GM18498 (cell line): ENCODE data around the gene LHPP.

Source experiments
- ATAC-seq: cut with Tn5 transposase; IDR thresholded peaks from one replicate; pipeline ENCODE4 v1.9.1; 2021; ENCODE audit warnings: mild to moderate bottlenecking, moderate library complexity; ENCODE audit not compliant: unreplicated experiment

Gene LHPP

DNA sequence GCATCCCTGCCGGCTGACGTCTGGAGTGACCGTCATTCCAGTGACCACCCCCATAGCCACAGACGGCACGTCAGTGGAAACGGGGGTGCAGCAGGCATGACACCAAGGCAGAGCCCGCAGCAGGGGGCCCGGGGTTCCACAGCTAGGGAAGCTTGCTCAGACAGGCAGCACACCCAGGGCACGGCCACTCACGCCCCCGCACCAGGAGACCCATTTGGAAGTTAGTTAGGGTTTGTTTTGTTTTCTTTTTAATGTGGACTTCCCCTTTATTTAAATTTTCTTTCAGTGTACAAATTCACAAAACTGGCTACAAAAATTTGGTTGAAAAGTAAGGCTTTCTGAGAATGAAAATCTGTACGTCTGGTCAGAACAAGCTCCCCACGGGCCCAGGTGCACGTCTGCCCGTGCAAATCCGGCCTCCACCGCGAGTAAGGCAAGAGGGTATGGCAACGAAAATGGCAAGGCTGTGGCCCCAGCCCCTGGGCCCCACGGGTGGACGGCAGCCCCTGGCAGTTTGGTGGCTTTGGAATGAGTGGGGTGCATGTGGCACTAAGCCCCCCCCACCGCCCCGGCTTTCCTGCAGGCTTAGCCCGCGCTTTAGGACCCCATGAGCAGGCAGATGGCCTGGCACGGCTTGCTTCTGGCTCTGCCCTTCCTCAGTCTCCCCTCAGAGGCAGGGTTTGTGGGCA, 158.3 kb downstream of the LHPP start:
- peak; percentile 55 for ATAC-seq

DNA sequence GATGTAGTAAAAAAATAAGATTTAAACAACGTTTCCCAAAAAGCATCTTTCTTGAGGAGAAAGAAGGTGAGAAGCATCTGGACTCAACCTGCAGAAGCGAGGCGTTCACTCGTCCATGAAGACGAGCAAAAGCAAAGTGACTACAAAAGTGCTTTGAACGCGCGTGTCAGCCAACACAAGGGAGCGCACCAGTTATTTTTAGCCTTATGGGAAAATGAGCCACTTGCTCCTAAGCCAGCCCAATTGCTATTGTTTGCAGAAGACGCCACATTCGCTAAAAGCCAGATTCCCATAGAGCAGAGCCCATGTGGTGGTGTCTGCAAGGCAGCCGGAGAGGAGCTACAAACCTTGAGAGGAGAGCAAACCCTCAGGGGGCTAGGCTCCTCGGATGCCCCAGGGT, 160.0 kb downstream of the LHPP start:
- ATAC-seq: no peak

DNA sequence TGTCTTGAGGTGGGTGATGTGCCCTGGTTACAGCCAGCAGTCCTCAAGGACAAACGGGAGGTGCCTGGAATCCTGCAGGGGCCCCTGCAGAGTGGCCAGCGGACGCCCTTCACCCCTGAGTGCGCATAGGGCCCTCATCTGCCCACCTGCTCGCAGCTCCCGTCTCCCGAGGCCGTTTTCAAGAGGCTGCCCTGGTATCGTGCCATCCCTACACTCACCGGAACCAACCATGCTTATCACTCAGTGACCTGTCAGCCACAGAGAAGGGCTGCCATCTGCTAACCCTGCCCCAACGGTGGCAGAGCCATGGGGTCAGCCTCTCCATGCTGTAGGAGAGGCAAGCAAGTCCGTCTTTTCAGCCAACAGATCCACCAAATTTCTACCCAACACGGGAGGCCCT, 160.5 kb downstream of the LHPP start:
- no peak for ATAC-seq

- no peak for ATAC-seq
These were observed 161.4 kb downstream of the LHPP start for GRCh38 chr10:124622866-124623536.

GRCh38 chr10:124624006-124624405, 162.4 kb downstream of the LHPP start:
- ATAC-seq: no peak

- no peak for ATAC-seq
These were observed 162.8 kb downstream of the LHPP start for GRCh38 chr10:124624466-124624865.

- ATAC-seq: no peak
These were observed 163.3 kb downstream of the LHPP start for GRCh38 chr10:124624895-124625294.

DNA sequence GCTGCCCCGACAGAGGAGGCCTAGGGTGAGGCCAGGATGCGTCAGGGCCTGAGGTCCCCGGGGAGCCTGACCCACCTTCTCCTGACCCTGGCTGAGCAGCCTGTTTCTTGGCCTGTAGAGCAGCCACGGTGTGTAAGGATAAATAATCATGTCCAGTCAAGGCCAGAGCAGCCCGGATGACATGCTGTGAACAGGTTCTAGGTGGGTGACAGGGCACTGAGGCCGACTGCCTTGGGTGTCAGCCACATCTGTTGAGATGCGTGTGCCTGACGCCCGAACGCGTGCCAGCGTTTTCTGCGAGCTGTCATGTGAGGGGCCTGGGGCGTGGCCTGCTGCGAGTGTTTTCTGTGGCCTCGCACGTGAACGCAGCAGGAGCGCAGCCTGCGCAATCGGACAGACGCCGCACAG, 164.2 kb downstream of the LHPP start:
- ATAC-seq: no peak

DNA sequence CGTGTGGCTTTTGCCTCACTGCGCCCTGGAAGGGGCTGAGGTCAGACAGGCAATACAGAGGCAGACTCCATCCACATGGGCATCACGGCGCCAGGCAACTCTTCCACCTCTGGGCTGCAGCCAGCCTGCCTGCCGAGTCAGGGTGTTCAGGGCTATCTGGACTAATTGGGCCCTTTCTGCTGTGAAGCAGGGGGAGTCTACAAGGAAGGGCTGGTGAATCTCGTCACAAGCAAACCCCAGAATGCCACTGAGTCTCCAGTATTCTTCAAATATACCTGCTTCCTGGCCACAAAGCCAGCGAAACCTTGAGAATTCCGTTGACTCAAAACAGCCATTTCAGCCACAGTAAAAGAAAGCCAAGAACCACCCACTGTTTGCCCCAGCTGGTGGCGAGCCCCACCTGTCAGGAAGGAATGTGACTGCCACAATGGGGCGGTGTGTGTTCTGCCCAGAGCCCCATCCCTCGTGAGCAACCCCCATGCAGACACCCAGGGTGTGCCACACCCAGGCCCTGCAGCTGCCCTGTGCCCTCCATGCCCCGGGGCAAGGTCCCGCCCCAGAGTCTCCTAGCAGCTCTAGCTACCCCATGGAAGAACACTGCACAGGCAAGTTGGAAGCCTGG, 165.2 kb downstream of the LHPP start:
- peak; percentile 80 for ATAC-seq

- no peak for ATAC-seq
These were observed 166.4 kb downstream of the LHPP start for GRCh38 chr10:124627866-124628675.

DNA sequence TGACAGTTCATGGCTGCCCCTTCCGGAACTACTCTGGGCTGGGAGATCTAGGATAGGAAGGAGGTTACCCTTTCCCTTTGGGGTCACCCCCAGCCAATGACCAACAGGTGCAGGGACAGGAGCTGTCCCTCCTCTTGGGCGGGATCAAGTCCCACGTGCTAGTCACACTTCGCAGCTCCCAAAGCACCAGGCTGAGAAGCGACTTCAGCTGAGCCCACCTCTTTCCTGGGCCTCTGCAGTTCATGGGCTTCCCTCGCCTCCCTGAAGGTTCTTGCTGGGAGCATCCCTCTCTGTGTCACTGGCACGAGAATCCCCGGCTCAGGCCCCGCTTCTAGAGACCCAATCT, 167.0 kb downstream of the LHPP start:
- ATAC-seq: no peak

- no peak for ATAC-seq
These were observed 167.8 kb downstream of the LHPP start for GRCh38 chr10:124629415-124629814.

DNA sequence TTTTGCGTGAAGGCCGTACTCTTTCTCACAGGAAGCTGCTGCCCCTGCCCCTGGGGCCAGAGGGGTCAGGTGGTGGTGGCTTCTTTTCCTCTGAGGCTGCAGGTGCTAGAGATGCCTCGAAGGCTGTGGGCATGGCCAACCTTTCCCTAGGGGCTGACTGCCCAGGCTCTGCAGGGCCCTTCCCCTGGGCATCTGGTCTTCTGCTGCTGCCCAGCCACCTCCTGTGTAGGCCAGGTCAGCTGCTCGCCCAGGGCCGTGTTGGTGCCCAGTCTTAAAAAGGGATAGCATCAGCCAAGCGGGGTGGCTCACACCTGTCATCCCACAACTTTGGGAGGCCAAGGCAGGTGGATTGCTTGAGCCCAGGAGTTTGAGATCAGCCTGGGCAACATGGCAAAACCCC, 168.2 kb downstream of the LHPP start:
- no peak for ATAC-seq

- ATAC-seq: no peak
These were observed 168.9 kb downstream of the LHPP start for GRCh38 chr10:124630551-124630950.

GRCh38 chr10:124632064-124632531, 170.5 kb downstream of the LHPP start:
- no peak for ATAC-seq

GRCh38 chr10:124632566-124632965, 170.9 kb downstream of the LHPP start:
- ATAC-seq: no peak

- no peak for ATAC-seq
These were observed 174.8 kb downstream of the LHPP start for GRCh38 chr10:124636271-124636995.

GRCh38 chr10:124637091-124637700, 175.6 kb downstream of the LHPP start:
- ATAC-seq: no peak

DNA sequence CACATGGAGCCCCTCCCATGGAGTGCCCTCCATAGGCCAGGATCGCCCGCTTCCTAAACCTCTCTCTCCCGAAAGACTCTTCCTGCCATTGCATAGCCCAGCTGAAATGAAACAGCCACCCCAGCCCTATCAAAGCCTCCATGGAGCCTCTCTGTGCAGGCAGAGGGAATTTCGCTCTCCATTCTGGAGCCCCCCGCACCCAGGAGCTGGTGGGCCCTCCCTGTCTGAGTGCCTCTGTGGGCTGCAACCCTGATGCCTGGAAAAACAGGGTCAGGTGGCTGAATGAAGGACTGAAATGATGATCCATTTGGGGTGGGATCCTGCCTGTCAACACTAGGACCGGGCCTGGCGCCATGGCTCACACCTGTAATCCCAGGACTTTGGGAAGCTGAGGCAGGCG, 176.1 kb downstream of the LHPP start:
- ATAC-seq: no peak

GRCh38 chr10:124639206-124639605, 177.6 kb downstream of the LHPP start:
- ATAC-seq: no peak
